ENCODE data around the gene NSD2.
A peak's percentile ranks its signal among the peaks of the same experiment; 100 is the strongest.

The NSD2 gene

GRCh38 chr4:1851575-1852410 lies 19.4 kb upstream of the NSD2 start:
- no peak for TF ChIP-seq CTCF (conservative IDR thresholded peaks at IDR 0.05; ENCODE audit: low read depth, low read length)
- DNase-seq (ENCODE audit: low read depth): no peak
- no peak overlapping the region for H3K4me3 ChIP-seq (ENCODE audit: low read length)

GRCh38 chr4:1852904-1853623 lies 18.1 kb upstream of the NSD2 start:
- H3K4me3 ChIP-seq (ENCODE audit: low read length): no peak overlapping the region
- DNase-seq (ENCODE audit: low read depth): no peak
- no peak for TF ChIP-seq CTCF (conservative IDR thresholded peaks at IDR 0.05; ENCODE audit: low read depth, low read length)

GRCh38 chr4:1854752-1855151 lies 16.4 kb upstream of the NSD2 start:
- peak overlapping the region; percentile 83 for H3K4me3 ChIP-seq (ENCODE audit: low read length)
- TF ChIP-seq CTCF (conservative IDR thresholded peaks at IDR 0.05; ENCODE audit: low read depth, low read length): no peak
- DNase-seq (ENCODE audit: low read depth): no peak

- no peak for TF ChIP-seq CTCF (conservative IDR thresholded peaks at IDR 0.05; ENCODE audit: low read depth, low read length)
- DNase-seq (ENCODE audit: low read depth): no peak
Measured at GRCh38 chr4:1855333-1856070, 15.7 kb upstream of the NSD2 start.

GRCh38 chr4:1856071-1856942 lies 14.9 kb upstream of the NSD2 start, which contains the start of gene LETM1:
TSS of gene LETM1 (minus strand) at chr4:1856156. CDS start at chr4:1855950, 206 bp downstream.
- TF ChIP-seq CTCF (conservative IDR thresholded peaks at IDR 0.05; ENCODE audit: low read depth, low read length): peak; percentile 11
- H3K4me3 ChIP-seq (ENCODE audit: low read length): peak within 1 kb of the TSS; percentile 83
- peak; percentile 87 for DNase-seq (ENCODE audit: low read depth)

More at GRCh38 chr4:1855333-1856070, 15.7 kb upstream of the NSD2 start:
- H3K4me3 ChIP-seq (ENCODE audit: low read length): peak overlapping the region; percentile 83

Data from retinal pigment epithelial cell (primary cell).